ENCODE measurements around the gene MED12L.

- TF ChIP-seq TFAP4 (CRISPR knock-in tag; IDR thresholded peaks at IDR 0.05; ENCODE audit: borderline replicate concordance), result no peak
- no peak for TF ChIP-seq MYNN (IDR thresholded peaks at IDR 0.05)
- TF ChIP-seq MYNN (CRISPR knock-in tag; IDR thresholded peaks at IDR 0.05), result no peak
- no peak for TF ChIP-seq NRF1 (conservative IDR thresholded peaks at IDR 0.05 in 1 of 2, IDR thresholded peaks at IDR 0.05 in 1 of 2)
- TF ChIP-seq EGR1 (conservative IDR thresholded peaks at IDR 0.05), result no peak
- TF ChIP-seq ZNF77 (CRISPR knock-in tag; IDR thresholded peaks at IDR 0.05), result no peak
- no peak for TF ChIP-seq ZNF146 (CRISPR knock-in tag; IDR thresholded peaks at IDR 0.05; ENCODE audit: unreplicated experiment)
- no peak for TF ChIP-seq POLR2G (IDR thresholded peaks at IDR 0.05; ENCODE audit: low read depth, low read length)
- TF ChIP-seq ZNF263 (CRISPR knock-in tag; IDR thresholded peaks at IDR 0.05; ENCODE audit: borderline replicate concordance), result no peak
- TF ChIP-seq TCFL5 (CRISPR knock-in tag; conservative IDR thresholded peaks at IDR 0.05), result no peak
- no peak for TF ChIP-seq BCLAF1 (IDR thresholded peaks at IDR 0.05; ENCODE audit: borderline replicate concordance in 1 of 2, control insufficient read depth in 1 of 2, low read depth in 2 of 2, low read length in 1 of 2)
- no peak for TF ChIP-seq POLR2AphosphoS2 (IDR thresholded peaks at IDR 0.05; ENCODE audit: low read length)
Observed at GRCh38 chr3:151301787-151302186, 216.3 kb downstream of the MED12L start.

Data from K562 (cell line).